GM21786 (cell line): ENCODE measurements around the gene SNORC.

Experiments used
- ATAC-seq: cut with Tn5 transposase; IDR thresholded peaks from one replicate; pipeline ENCODE4 v1.9.1; 2021; ENCODE audit not compliant: unreplicated experiment

SNORC gene

GRCh38 chr2:232869138-232870017 lies 686 bp upstream of the SNORC start:
- ATAC-seq: no peak

DNA sequence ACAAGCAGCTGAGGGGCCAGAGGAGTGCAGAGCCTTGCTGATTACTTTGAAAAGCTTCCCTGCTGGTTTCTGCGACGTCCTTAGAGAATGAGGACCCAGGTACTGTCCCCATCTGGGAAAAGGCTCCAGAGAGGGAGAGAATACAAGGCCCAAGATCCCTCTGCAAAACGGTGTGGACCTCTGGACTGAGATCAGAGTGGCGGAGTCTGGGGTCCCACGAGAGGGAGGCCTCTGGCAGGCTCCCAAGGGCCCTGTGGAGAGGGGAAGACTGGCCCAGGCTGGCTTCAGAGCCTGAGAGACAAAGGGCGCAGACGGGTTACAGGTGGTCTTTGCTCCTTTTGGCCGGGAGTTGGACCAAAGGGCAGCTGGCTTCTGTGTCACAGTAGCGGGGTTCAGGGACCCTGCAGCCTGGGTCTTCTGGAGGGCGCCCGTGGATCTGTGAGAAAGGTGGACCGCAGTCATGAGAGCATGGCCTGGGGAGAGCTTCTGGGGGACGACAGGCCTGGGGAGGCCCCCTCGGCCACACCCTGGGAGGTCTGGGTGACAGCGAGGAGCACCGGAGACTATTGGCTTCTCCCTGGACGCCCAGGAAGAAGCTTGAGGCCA lies 805 bp downstream of the SNORC start:
- no peak for ATAC-seq

DNA sequence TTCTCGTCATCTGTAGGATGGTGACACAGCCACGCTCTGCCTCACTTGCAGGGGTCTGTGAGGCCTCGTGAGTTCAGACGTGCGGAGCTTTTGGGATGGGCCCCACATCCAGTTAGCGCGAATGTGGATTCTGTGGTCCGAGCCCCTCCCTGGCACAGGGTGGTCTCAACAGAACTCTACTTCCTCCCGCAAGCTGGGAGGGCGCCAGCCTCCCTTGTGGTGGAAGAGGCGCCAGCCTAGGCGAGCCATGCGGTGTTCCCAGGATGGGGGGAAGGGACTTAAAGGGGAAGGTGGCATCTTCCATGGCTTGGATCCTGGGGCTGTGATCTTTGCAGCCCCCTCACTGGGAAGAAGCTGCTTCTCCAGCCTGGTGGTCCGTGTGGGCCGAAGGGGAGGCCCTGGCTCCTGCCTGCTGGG lies 1.4 kb downstream of the SNORC start:
- ATAC-seq: no peak

DNA sequence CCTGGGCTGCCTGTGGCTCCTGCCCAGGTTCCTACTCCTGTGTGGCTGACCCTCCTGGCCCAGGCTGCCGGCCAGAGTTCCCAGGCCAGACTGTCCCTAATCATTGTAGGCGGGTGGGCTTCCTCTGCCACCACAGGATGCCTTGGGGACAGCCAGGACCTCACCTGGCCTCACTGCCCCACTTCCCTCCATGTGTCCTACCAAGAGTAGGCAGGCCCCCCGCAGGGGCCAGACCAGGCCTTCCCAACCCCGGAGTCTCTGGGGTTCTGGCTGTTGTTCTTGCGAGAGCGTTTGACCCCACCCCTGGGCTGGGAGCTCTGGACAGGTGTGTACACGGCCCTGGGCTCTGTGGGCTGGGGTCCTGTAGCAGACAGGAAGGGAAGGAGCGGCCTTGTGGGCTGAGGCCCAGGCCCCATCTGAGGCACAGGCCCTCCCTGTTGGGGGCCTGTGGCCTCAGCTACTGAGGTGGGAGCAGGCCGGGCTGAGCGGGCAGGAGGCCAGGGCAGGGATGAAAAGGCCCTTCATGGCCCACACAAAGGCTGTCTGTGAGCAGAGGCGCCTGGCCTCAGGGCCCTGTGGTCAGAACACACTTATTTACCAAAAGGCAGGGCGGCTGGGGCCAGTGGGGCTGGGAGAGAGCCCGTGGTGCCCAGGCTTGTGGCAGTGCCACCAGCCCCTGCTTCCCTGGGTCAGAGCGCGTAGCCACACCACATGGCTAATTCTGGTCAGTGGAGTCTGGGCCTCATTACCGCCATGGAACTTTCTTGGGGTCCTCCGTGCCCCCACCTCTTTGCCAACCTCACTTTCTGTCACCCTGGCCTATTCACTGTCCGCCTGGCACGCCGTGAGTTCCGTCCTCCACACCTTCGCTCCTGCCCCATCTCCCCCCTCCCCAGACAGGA lies 2.0 kb downstream of the SNORC start:
- no peak for ATAC-seq

GRCh38 chr2:232872826-232873225 lies 2.8 kb downstream of the SNORC start:
- ATAC-seq: no peak

DNA sequence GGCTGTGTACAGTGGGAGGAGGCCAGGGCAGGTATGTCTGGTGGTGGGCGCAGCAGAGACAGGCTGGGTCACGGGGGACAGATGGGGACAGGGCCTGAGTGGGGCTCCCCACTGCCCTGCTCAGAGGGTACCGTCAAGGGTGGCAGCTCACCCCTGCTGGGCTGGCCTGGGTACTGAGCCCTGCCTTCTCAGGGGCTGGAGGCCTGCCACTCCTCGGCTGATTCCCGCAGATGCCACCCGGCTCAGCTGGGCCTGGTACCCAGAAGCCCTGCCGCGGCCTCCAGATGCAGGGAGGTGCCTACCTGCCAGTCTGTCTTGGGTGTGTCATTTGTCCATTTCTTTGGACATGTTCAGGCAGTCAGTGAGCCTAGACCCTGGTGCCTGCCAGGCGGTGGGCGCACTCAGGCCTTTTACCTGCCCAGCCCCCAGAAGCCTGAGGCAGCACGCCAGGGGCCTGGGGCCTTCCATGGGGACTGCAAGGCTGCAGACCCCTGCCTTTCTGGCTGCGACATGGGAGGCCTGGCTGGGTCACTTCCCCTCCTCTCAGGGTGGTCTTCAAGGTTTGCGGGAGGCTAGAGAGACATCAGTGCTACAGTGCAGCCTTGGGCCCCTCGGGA lies 3.3 kb downstream of the SNORC start:
- no peak for ATAC-seq

DNA sequence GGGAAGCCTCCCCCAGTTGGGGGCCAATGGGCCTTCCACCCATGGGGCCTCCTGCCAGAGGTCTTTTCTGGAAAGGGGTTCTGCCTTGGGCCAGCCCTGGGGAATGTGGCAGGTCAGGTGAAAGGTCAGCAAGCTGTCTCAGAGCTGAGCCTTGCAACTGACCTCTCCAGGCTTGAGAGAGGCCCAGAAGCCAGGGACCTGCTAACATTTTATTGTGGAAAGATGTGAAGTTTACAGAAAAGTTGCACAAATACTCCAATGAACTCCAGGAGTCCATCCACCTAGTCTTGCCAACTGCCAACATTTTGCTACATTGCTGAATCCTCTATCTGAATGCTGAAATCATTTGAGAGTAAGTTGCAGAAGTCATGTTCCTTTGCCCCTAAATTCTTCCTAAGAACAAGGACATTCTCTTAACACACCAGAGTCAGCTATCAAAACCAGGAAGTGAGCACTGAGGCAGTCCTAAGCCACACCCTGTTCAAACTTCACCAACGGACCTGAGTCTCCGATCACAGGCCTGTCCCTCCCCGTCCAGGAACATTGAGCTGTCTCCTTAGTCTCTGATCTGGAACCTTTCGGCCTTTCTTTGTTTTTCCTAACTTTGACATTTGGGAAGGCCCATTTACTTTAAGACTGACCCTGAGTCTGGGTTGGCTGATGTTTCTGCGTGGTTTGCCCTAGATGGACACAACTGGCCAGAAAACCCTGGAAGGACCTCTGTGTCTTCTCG lies 4.0 kb downstream of the SNORC start:
- no peak for ATAC-seq

DNA sequence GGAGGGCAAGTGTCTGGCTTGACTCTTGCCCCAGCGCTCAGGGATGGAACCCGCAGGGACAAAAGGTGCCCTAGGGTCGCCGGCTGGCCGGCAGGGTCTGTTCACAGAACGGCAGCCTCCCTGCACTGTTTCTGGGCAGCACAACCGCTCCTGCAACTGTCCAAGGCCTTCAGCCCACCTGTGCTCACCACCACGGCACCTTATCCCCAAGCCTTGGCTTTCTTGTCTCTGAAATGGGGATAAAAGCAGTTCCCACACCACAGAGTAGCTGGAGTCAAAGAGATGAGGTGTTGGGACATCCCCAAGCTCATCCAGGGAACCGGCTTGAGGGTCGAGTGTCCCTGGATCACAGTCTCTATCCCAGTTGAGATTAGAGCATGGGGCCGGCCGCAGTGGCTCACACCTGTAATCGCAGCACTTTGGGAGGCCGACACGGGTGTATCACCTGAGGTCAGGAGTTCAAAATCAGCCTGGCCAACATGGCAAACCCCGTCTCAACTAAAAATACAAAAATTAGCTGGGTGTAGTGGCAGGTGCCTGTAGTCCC lies 4.7 kb downstream of the SNORC start:
- no peak for ATAC-seq

DNA sequence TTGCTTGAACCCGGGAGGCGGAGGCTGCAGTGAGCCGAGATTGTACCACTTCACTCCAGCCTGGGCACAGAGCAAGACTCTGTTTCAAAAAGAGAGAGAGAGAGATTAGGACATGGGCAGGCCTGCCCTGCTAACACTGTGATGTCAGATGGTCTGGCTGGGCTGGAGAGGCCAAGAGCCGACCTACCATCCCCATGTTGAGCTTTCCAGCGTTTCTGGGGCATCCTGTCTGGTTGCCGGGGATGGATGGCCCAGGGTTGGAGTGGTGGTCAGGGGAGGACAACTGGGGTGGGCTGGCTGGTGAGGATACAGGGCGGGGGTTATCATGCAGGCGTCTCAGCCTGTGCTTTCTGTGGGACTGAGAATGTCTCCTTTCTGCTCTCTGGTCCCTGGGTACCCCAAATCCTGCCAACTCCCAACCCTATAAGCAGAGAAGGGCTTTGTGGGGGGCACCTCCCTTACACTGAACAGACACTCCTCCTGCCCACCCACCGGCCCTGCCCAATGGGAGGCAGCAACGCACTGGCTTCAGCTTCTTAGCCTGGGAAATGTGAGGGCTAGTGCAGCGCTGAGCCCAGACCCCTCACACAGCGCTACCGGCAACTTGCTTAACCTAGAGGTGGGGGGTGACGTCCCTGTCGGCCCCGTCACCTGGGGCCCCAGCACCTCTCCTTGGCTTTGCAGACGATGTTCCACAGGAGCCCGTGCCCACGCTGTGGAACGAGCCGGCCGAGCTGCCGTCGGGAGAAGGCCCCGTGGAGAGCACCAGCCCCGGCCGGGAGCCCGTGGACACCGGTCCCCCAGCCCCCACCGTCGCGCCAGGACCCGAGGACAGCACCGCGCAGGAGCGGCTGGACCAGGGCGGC lies 5.4 kb downstream of the SNORC start:
- no peak for ATAC-seq

DNA sequence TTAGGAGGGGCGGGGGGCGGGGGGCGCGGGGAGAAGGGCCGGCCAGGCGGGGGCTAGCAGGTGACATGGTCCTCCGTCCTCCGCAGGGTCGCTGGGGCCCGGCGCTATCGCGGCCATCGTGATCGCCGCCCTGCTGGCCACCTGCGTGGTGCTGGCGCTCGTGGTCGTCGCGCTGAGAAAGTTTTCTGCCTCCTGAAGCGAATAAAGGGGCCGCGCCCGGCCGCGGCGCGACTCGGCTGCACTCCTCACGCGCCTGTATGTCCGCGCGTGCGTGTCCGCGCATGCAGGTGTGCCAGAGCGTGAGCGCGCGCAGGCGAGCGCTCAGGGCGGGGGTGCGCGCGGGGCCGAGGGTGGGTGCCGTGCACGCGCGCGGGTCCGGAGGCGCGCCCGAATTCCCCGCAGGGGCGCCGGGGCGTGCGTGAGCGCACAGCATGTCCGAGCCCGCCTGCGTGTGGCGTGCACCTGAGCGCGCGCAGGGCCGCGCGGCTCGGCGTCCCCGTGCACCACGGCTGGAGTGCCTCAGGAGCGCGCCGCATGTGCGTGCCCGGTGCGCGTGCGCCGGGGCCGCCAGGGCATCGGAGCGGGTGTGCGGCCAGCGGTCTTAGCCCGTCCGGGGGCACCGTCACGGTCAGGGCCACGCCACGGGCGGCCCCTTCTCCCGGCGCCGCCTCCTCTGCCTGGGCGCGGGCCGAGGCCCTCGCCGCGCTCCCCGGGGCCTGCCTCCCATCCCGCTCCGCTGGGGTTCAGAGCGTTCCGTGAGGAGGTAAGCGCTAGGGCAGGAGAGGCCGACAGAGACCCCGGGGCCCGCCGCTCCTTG lies 6.3 kb downstream of the SNORC start:
- no peak for ATAC-seq

- no peak for ATAC-seq
Measured at GRCh38 chr2:232876978-232877441, 6.9 kb downstream of the SNORC start.

- no peak for ATAC-seq
Measured at GRCh38 chr2:232877940-232878511, 8.0 kb downstream of the SNORC start.

DNA sequence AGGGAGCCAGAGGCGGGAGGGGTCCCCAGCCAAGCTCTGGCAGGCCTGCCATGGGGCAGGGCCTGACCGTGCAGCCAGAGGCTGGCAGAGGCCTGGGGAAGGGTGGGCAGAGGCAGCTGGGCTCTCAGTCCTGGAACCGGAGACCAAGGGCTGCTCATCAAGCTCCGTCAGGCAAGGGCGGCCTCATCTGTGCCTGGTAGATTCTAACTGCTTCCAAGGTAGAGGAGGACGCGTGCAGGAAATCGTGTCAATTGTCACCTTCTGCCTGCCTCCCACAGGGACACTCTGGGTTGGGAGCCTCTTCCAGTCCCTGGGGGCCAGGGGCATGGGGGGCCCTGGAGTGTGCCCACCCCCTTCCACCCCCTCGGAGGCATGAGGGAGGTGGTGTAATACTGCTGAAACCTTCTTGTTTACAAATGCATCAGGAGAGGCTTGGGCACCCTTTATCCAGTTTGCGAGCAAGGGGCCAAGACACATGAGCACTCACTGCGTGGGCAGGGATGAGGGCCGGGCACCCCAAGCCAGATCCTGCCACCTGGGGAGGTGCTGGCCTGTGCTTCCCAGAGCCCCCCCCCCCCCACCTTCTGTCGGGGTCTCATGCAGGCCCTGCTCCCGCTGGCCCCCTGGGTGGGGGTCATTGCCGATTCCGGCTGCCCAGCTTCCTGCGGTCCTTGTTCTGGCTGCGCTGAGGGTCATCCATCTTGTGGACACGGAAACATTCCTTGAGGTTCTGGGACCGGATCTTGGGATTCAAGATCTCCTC lies 9.0 kb downstream of the SNORC start:
- ATAC-seq: no peak

- no peak for ATAC-seq
Measured at GRCh38 chr2:232879618-232880494, 9.8 kb downstream of the SNORC start.

GRCh38 chr2:232880764-232881351 lies 10.8 kb downstream of the SNORC start:
- no peak for ATAC-seq

- ATAC-seq: no peak
Measured at GRCh38 chr2:232882085-232882484, 12.0 kb downstream of the SNORC start.
